Neural crest cell (in vitro differentiated cells): ENCODE results near the gene COPG2. TPM values are rescaled to one million over a fixed set of nuclear protein-coding genes. Genes with fewer than 3 reads are reported as not detected.

Experiments used
- DNase-seq: peaks from one replicate; pipeline ENCODE4 v3.0.0; 2021; ENCODE audit warnings: low read depth, mixed read lengths, low spot score
- H3K27ac Mint-ChIP-seq: one replicate; pipeline ENCODE4 v1.8.0; 2021; ENCODE audit warnings: mild to moderate bottlenecking, mixed read lengths; ENCODE audit not compliant: unreplicated experiment
- H3K27me3 Mint-ChIP-seq: 2 replicates; pipeline ENCODE4 v1.8.0; 2021; ENCODE audit warnings: low read depth, mild to moderate bottlenecking, mixed read lengths
- H3K36me3 Mint-ChIP-seq: 2 replicates; pipeline ENCODE4 v1.8.0; 2021; ENCODE audit warnings: low read depth, mild to moderate bottlenecking, mixed read lengths
- H3K4me1 Mint-ChIP-seq: 2 replicates; pipeline ENCODE4 v1.8.0; 2021; ENCODE audit warnings: mixed read lengths
- H3K4me3 Mint-ChIP-seq: one replicate; pipeline ENCODE4 v1.8.0; 2021; ENCODE audit warnings: mild to moderate bottlenecking, mixed read lengths
- H3K9me3 Mint-ChIP-seq: 2 replicates; pipeline ENCODE4 v1.8.0; 2021; ENCODE audit warnings: mixed read lengths
- CTCF ChIP-seq: fragments of 200-600 bp; sonication (generic); conservative IDR thresholded peaks from 2 replicates; pipeline ENCODE4 v1.5.0; 2021; ENCODE audit warnings: antibody characterized with exemption, mild to moderate bottlenecking
- total RNA-seq: library from RNA; stranded (reverse); gene quantifications from 2 replicates; pipeline ENCODE4 v1.2.1, GENCODE V29; 2021

Gene COPG2
- total RNA-seq, 1 donor from 2014 or later = 62.7 TPM

GRCh38 chr7:130560972-130561371 lies 107.6 kb downstream of the COPG2 start:
- TF ChIP-seq CTCF = peak; percentile 57
- H3K4me1 Mint-ChIP-seq = peaks cover 4% of the 10 kb centered on the region
- H3K4me3 Mint-ChIP-seq = no peak overlapping the region
- DNase-seq = no peak
- no peaks in the 10 kb centered on the region for H3K27me3 Mint-ChIP-seq
- H3K9me3 Mint-ChIP-seq = peaks cover 5% of the 10 kb centered on the region
- no peak overlapping the region for H3K27ac Mint-ChIP-seq
- peaks cover 29% of the 10 kb centered on the region for H3K36me3 Mint-ChIP-seq

- Mint-ChIP-seq H3K4me3 (no peak overlapping the region), H3K27me3 (no peaks in the 10 kb centered on the region), H3K27ac (no peak overlapping the region), H3K9me3 (peaks cover 2% of the 10 kb centered on the region), H3K36me3 (peaks cover 23% of the 10 kb centered on the region), H3K4me1 (peaks cover 16% of the 10 kb centered on the region)
- TF ChIP-seq CTCF = no peak
- no peak for DNase-seq
Observed at GRCh38 chr7:130559184-130559583, 109.4 kb downstream of the COPG2 start.

GRCh38 chr7:130554481-130554880 lies 114.1 kb downstream of the COPG2 start:
- Mint-ChIP-seq H3K9me3 (peaks cover 2% of the 10 kb centered on the region), H3K27me3 (no peaks in the 10 kb centered on the region), H3K4me1 (peaks cover 19% of the 10 kb centered on the region), H3K36me3 (peaks cover 16% of the 10 kb centered on the region), H3K27ac (no peak overlapping the region), H3K4me3 (no peak overlapping the region)
- DNase-seq = no peak
- no peak for TF ChIP-seq CTCF

- TF ChIP-seq CTCF = no peak
- peaks cover 17% of the 10 kb centered on the region for H3K36me3 Mint-ChIP-seq
- H3K4me3 Mint-ChIP-seq = no peak overlapping the region
- H3K9me3 Mint-ChIP-seq = peaks cover 2% of the 10 kb centered on the region
- no peaks in the 10 kb centered on the region for H3K27me3 Mint-ChIP-seq
- DNase-seq = no peak
- H3K4me1 Mint-ChIP-seq = peaks cover 16% of the 10 kb centered on the region
- no peak overlapping the region for H3K27ac Mint-ChIP-seq
Observed at GRCh38 chr7:130553398-130554029, 115.0 kb downstream of the COPG2 start.

GRCh38 chr7:130544356-130544755 lies 124.2 kb downstream of the COPG2 start:
- H3K4me1 Mint-ChIP-seq = no peaks in the 10 kb centered on the region
- no peaks in the 10 kb centered on the region for H3K9me3 Mint-ChIP-seq
- no peak for TF ChIP-seq CTCF
- peaks cover 7% of the 10 kb centered on the region for H3K36me3 Mint-ChIP-seq
- H3K27me3 Mint-ChIP-seq = no peaks in the 10 kb centered on the region
- DNase-seq = no peak
- no peak overlapping the region for H3K4me3 Mint-ChIP-seq
- H3K27ac Mint-ChIP-seq = no peak overlapping the region
